GM19023 (cell line): ENCODE results near the gene HSDL2.

Experiments
- ATAC-seq: cut with Tn5 transposase; IDR thresholded peaks from one replicate; pipeline ENCODE4 v1.9.1; 2021; ENCODE audit warnings: mild to moderate bottlenecking, moderate library complexity; ENCODE audit not compliant: unreplicated experiment

HSDL2 gene

DNA sequence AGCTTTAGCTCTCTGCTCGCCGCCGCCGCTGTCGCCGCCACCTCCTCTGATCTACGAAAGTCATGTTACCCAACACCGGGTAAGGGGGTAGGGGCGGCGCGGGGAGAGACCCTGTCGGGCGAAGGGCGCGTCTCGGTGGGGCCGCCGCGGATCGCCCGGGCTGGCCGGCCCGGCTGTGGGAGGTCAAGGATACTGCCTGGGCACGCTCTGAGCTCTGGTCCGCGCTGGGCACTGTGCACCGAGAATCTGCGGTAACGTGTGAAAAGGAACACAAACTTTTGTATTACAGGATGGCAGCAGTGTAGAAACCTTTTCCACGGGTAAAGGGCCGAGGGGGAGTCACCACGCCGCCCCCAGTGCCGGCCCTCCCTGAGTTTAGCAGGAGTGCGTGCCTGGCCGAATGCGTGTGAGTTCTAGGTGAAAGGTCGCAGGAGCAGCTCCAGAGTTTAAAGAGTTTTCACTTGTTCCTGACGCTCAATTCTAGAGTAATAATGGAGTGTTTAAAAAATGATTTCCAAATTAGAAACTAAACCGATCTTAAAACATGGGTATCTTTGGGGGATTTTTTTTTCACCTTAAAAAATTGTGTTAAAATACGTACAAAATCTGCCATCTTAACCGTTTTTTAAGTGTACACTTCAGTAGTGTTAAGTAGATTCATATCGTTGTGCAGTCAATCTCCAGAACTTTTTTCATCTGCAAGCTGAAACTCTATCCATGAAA is at the start of gene HSDL2:
Gene HSDL2 (plus strand): TSS at position 7 of the 723 bp plus-strand sequence. CDS start 56 bp downstream, at position 63.
- ATAC-seq, result peak; percentile 26

DNA sequence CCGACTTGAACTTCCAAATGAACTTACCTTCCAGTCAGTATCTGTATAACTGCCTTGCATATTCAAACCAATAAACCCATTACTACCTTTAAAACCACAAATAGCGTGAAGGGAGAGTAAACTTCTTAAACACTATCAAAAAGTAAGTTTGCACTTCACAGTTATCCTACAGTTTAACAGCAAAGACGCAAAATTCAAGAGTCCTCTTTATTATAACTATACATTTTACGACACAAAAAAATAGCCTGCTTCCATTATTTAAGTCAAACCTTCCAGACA is 48.3 kb upstream of the HSDL2 start:
- no peak for ATAC-seq

DNA sequence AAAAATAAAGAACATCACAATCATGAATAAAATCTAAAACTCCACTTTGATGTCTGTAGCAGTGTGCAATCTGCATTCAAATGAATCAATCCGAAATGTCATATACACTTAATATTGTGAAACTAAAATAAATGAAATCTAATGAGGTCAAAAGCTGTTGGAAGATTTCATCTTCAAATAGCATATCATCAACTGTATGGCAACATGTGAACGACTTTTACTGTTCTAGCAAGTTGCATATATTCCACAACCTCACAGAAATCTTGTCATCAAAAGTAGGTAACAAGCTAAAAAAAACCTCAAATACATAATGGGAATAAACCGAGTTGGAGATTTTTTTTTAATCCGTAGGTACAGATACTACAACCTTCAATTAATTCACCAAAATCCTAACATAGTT is 47.7 kb upstream of the HSDL2 start:
- ATAC-seq, result no peak

DNA sequence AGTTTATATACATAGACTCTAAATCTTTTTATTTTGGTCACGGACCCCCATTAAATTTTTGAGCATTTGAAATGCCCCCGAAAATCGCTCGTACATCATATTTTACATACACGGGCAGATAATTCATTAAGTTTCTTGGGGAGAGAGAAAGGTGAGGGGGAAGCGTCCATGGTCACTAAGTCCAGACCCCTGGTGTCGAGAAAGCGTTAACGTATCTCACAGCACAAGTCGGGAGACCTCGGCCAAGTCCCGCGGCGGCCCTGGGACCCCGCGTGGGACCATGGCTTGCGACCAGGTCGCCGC is 47.3 kb upstream of the HSDL2 start:
- no peak for ATAC-seq

DNA sequence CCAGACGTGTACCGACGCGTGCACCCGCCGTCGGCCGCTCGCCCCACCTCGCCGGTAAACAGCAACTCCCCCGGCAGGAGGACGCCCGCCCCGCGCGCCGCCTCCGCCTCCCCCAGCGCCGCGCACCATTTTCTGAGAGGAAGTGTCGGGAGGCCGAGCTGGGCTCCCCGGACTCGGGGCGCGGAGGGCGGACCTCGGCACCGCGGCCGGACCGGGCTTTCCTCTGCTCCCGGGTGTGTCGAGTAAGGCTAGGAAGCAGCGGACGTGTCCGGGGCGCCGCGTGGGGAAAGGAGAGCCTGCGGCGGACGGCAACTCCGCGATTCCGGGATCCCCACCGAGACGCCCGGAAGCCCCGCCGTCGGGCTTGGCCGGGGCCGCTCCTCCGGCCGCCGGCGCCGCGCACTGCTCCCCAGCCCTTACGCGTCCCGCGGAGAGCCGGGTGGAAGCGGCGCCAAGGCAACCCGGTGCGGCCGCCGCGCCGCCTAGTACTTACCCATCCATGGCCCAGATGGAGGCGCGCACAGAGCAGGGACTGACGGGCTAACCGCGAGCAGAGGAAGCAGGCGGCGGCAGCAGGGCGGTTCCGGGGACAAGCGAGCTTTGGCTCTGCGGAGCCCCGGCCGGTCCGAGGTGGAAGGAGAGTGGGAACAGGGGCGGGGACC is 46.8 kb upstream of the HSDL2 start, which contains the start of gene PTBP3:
Gene PTBP3 (minus strand): TSS at position 643 of the 662 bp plus-strand sequence. CDS start 35,754 bp downstream, outside the sequence.
- ATAC-seq, result peak; percentile 60

DNA sequence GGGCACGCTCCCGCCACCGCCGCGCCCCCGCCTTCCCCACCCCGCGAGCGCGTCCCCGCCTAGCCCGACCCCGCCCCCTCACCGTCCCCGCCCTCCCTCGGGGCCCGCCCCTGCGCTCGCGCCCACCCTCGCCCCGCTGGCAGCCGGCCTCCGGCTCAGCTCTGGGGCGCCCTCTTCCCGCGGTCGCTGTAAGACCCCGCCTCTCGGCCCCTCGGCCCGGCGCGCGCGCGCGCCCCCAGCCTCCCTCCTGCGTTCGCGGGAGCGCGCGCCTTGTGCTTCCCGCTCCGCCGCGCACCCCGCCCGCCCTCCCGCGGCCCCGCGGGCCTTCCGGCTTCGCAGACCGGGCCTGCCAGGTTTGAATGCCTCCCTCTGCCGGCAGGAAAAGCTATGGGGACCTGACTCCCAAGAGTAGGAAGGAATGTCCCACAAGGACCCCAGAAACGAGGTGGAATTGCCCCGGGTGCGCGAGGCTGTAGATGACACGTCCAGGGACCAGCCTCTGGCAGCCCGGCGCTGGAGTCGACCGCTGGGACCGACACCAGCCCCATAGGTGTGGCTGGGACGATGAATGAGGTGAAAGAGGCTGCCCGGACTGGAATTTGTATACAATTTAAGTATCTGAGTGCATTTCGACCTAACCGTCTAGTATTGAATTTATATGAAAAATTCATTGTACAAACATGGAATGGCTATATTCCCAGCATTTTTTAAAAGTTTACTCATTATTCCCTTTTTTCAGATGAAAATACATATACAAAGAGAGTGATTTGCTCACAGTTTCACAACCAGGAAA is 46.1 kb upstream of the HSDL2 start:
- peak; percentile 77 for ATAC-seq

DNA sequence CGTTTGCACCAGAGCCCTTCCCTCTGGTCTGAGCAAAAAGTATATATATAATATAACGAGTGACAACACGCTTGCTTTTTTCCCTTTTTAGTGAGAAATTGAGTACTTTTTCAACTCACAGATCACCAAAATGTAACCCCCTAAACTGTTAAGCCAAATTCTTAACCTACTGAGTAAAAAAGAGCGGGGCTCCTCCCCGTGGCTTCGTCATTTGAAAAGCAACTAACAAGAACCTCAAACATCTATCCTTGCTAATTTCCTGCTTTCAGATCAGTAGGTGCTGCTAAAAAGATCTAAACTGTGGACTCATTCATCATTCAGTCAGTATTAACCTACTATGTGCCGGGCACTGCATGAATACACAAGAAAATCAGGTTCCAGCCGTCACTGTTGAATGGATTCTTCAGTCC is 45.5 kb upstream of the HSDL2 start:
- ATAC-seq, result no peak

DNA sequence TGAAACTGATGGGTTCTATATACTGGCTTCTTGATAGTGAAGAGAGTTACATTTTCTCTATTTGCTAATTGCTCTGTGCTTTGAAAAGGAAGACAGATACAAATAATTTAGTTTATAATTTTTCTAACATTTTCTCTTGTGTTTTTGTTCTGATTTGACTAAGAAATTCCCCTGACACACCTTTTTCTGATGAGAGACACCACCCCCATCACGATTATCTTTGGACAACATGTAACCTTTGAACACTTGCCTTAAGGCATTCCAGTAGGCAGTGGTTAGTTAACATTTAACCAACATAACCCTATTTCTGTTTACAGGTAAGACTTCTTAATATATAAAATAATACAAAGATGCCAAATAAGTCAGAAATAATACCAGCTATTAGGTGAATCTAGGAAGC is 42.4 kb upstream of the HSDL2 start:
- no peak for ATAC-seq

DNA sequence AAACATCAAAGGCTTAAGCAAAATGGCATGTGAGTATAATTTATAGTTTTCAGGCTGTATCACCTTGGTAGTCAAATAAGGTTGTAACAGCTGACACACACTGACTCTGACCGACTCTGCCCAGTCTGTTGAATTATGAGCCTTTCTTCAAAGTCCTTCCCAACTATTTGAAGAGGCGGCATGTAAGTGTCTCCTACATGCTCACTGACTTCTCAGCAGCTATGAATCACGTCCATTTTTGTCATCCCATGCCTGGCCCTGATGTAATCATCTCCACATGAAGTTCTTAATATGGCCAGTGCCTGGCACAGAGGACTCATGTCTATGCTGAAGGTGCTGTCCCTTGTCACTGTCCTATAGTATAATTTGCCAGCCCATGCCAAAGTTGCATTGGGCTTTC is 41.3 kb upstream of the HSDL2 start:
- no peak for ATAC-seq

DNA sequence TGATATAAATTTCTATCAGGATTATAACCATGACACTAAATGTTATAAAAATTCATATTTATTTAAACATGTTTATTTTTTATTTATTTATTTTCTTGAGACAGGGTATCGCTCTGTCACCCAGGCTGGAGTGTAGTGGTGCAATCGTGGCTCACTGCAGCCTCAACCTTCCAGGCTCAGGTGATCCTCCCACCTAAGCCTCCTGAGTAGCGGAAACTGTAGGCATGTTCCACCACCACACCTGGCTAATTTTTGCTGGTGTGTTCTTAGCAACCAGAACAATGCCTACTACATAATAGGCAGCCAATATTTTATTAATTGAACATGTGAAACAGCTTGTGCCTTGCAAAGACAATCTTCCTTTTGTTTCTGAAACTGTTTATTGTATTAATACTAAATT is 40.0 kb upstream of the HSDL2 start:
- no peak for ATAC-seq

DNA sequence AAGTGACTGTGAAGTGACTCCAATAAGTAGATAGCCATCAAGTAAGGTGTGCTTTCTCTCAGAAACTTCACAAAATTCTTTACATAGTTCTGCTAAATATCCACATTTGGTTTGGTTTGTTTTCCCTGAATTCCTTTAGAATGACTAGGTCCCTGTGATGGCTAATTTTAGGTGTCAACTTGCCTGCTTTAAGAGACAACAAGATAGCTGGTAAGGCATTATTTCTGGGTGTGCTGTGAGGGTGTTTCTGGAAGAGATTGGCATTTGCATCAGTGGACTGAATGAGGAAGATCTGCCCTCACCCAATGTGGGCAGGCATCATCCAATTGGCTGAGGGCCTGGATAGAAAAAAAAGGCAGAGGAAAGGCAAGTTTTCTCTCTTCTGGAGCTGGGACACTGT is 38.2 kb upstream of the HSDL2 start:
- no peak for ATAC-seq

DNA sequence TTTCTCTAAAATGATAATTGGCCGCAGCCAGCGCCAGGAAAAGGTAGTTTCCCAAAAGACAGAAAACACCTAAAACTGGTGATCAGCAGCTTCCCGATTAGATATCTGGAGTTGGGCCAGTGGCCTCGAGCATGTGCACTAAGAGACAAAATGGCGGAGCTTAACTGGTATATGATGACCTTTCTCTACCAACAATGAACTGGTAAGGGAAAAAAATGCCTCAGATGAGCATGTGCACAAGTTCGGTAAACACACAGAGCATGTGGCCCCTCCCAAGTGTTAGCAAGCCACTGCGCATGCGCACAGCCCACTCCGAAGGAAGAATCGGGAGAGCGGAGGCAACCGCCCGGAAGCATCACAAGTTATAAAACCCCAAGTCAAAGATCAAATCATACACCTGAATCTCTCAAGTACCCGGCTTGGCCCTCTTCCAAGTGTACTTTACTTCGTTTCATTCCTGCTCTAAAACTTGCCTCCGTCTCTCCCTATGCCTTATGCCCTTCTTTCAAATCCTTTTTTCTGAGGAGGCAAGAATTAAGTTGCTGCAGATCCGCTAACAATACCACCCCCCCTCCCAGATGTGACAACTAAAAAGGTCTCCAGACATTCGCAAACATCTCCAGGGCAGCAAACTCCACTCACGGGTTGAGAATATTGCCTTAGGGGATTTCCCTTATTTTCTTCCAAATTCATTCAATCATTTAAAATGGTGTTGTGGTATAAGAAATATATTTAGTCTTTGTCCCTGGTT is 31.5 kb upstream of the HSDL2 start:
- no peak for ATAC-seq

DNA sequence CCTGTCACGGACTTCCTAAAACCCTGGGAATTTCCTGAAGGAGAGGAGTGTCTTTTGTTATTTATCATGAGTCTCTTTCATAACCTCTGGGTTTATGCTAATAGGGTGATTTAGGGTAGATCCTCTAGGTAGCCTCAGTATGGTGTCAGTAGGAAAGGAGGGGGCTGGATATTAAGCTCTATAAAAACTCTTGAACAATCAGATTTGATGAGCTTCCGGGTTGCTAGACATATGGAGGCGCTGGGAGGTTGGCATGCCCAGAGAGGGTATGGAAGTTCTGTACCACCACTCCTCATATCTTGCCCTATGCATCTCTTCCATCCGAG is 30.9 kb upstream of the HSDL2 start:
- ATAC-seq, result no peak

DNA sequence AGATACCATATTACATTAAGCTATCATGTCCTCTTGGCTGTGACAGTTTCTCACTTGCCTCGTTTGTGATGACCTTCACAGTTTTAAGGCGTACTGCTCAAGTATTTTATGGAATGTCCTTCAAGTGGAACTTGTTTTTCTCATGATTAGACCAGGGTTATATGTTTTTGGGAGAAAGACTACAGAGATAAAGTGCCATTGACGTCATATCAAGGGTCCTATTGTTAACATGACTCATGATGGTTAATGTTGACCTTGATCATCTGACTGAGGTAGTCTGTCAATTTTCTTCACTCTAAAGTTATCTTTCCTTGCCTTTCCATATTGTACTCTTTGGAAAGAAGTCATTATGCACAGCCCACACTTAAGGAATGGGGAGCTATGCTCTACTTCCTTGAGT is 28.7 kb upstream of the HSDL2 start:
- ATAC-seq, result no peak

DNA sequence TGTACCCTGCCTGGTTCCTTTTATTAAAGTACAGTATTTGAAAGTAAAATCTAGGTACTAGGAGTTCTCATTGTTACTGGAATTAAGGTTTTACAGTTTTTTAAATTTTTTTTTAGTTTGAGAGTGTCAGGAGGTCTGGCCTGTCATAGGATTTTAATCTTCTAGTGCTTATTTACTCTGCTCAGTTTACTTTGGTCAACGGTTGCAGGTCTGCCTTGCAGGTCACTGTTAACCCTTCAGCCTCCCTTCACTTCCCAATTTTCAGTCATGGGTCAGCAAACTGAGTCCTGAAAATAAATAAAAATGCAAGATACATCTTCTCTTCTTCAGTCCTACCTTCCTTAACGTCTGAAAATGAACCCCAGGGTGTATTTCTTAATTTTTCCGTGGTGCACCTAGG is 27.7 kb upstream of the HSDL2 start:
- no peak for ATAC-seq

DNA sequence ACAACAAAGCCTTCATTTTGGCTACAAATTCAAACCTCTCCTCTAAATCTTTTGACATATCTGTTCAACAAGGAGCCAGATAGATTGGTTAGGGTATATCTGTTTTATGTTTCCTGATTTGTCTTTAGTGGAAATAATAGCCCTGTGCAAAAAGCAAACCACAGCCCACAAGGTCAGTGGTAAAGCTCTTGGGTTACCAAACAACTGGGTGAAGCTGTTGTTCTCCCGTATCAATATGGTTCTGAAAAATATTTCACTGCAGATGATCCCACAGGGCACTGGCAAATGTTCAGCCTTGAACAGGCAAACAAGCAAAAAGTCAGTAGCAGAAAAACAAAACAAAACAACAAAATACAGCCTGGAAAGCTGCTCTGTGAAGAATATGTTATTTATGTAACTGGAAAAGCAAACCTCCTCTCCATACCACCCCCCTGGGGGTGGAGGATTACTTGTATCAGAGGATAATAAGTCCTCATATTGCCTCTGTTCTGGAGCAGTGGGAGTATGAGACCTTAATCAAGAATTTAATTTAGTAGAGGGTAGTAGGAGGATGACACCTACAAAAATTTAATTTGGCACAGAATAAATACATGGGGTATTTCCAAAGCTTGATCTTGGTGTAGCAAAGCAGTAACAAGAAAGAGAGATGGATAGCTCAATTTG is 25.7 kb upstream of the HSDL2 start:
- no peak for ATAC-seq

DNA sequence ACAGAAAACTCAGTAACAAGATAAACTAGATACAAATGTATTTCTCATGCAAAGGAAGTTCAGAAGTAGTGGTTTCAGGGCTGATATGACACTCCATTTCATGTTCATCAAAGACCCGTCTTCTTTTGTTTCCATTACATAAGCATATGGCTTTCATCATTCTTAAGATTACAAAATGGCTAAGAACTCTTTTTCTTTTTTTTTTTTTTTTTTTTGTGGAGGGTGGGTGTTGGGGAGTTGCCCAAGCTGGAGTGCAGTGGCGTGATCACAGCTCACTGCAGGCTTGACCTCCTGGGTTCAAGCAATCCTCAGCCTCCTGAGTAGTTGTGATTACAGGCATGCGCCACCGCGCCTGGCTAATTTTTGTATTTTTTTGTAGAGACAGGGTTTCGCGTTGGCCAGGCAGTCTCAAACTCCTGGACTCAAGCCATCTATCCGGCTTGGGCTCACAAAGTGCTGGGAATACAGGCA is 24.4 kb upstream of the HSDL2 start:
- ATAC-seq, result no peak

DNA sequence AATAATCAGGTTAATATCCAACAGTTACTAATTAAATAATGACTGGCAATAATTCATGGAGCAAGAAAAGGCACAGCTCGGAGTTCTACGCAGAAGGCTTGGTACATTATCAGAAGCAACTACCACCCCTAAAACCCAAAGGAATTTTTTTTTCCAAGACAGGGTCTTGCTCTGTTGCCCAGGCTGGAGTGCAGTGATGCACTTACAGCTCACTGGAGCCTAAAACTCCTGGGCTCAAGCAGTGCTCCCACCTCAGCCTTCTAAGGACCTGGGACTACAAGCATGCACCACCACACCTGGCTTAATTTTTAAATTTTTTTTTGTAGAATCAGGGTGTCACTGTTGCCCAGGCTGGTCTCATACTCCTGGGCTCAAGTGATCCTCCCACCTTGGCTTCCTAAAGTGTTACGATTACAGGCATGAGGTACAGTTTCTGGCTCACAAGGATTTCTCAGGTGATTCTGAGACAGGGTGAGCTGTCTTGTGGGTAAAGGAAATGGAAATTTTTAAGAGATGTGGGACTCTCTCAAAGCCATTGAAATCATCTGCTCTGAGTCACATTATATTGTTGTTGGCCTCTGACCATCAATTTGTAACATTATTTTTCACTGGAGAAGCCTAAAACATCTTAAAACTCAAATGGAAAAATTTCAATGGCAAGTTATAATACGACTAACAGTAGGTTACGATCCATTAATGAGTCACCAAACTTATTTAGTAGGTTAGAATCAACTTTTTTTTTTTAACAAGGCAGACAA is 19.7 kb upstream of the HSDL2 start:
- ATAC-seq, result no peak

DNA sequence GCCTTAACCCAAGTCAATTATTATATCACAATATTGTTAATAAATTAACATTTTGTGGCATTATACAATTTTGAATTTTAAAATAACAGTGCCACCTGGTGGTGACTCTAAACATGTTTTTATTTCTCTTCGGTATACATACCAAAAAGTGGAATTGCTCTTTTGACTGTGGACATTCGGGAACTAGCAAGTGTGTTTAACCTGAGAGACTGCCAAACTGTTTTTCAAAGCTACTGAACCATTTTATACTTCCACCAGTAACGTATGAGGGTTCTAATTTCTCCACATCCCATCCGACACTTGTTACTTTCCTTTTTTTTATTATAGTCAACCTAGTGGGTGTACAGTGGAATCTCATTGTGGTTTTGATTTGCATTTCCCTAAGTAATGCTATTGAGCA is 18.3 kb upstream of the HSDL2 start:
- ATAC-seq, result no peak

DNA sequence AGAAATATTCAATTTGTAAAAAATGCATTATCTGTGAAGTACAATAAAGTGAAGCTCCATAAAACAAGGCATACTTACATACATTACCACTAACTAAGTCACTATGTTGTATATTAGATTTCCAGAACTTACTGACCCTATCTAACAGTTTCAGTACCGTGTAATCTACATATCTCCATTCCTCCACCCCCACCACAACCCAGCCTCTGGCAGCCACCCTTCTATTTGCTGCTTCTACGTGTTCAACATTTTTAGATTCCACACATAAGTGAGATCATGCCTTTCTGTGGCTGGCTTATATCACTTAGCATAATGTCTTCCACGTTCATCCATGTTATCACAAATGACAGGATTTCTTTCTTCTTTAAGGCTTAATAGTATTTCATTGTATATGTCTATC is 15.1 kb upstream of the HSDL2 start:
- no peak for ATAC-seq
